Effector CD8-positive, alpha-beta T cell (primary cell): ENCODE results near the gene CDA.

Experiments
- DNase-seq: peaks from one replicate; lab custom pipeline; 2025; lab: John Stamatoyannopoulos, UW

The CDA gene

GRCh38 chr1:20615946-20616846, 27.3 kb downstream of the CDA start:
- no peak for DNase-seq

- no peak for DNase-seq
These were observed 28.1 kb downstream of the CDA start for GRCh38 chr1:20616847-20617487.

- DNase-seq = no peak
These were observed 29.7 kb downstream of the CDA start for GRCh38 chr1:20618550-20618949.

- DNase-seq = no peak
These were observed 31.1 kb downstream of the CDA start for GRCh38 chr1:20619999-20620398.

GRCh38 chr1:20621012-20621411, 32.1 kb downstream of the CDA start:
- DNase-seq = no peak

GRCh38 chr1:20624709-20625108, 35.8 kb downstream of the CDA start:
- DNase-seq = no peak

- no peak for DNase-seq
These were observed 36.5 kb downstream of the CDA start for GRCh38 chr1:20625176-20626097.

- no peak for DNase-seq
These were observed 37.2 kb downstream of the CDA start for GRCh38 chr1:20626098-20626427.

- DNase-seq = no peak
These were observed 37.6 kb downstream of the CDA start for GRCh38 chr1:20626524-20626923.

- DNase-seq = no peak
These were observed 41.8 kb downstream of the CDA start for GRCh38 chr1:20630729-20631128.

GRCh38 chr1:20632386-20632785, 43.5 kb downstream of the CDA start:
- DNase-seq = no peak

- DNase-seq = peak; percentile 83
These were observed 44.5 kb downstream of the CDA start, which contains the start of gene PINK1 for GRCh38 chr1:20633190-20634064. TSS of gene PINK1 (plus strand) at chr1:20633458. CDS start at chr1:20633549, 91 bp downstream.

GRCh38 chr1:20634065-20634593, 45.2 kb downstream of the CDA start:
- DNase-seq = no peak

GRCh38 chr1:20634594-20635084, 45.7 kb downstream of the CDA start:
- DNase-seq = no peak

GRCh38 chr1:20636785-20637347, 48.0 kb downstream of the CDA start:
- no peak for DNase-seq

- DNase-seq = peak; percentile 26
These were observed 51.3 kb downstream of the CDA start for GRCh38 chr1:20640183-20640597.

GRCh38 chr1:20641975-20642374, 53.1 kb downstream of the CDA start:
- DNase-seq = no peak

GRCh38 chr1:20643080-20643479, 54.2 kb downstream of the CDA start:
- no peak for DNase-seq

- DNase-seq = no peak
These were observed 55.5 kb downstream of the CDA start for GRCh38 chr1:20644416-20644815.

- no peak for DNase-seq
These were observed 56.5 kb downstream of the CDA start for GRCh38 chr1:20645414-20645813.
